ENCODE measurements around the gene SERINC4.
A peak's percentile ranks its signal among the peaks of the same experiment; 100 is the strongest.
"Not testable (repeated sequence)": the region's sequence is repeated elsewhere in the genome, so short reads cannot be mapped to it uniquely, and the experiment has no call there.

Gene SERINC4

DNA sequence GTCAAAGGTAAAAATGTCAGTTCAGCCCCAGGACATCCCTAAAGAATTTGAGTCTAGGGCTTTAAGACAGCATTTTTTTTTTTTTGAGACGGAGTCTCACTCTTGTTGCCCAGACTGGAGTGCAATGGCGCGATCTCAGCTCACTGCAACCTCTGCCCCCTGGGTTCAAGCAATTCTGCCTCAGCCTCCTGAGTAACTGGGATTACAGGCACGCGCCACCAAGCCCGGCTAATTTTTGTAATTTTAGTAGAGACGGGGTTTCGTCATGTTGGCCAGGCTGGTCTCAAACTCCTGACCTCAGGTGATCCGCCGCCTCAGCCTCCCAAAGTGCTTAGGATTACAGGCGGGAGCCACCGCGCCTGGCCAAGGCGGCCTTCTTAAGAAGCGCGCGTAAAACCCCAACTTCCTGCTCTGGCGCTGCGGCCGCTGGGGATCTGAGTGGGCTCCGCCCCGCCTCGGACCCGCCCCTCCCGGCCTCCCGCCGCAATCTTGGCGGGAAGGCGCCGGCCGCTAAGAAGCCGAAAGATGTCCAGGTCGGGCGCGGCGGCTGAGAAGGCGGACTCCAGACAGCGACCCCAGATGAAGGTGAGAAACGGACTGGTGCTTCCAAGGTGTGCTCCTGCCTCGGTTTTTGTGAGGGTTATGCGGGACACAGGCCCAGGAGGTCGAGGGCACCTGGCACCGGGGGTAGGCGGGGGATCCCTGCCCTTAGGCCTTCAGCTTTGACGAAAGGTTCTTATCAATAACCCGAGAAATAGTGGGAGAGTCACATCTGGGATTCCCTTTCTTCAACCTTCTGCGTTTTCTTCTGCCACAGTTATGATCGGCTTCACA lies 26.7 kb upstream of the SERINC4 start, which contains the start of gene WDR76:
Gene WDR76, plus strand, starts transcription at position 495 of the 834 bp plus-strand sequence. Its CDS starts 31 bp downstream, at position 526.
- Histone ChIP-seq H3K36me3 (peaks cover 49% of the 10 kb centered on the region), H3K9me3 (ENCODE audit: severe bottlenecking) (peaks cover 8% of the 10 kb centered on the region), H3K27me3 (ENCODE audit: insufficient read depth, low read depth, severe bottlenecking) (no peaks in the 10 kb centered on the region), H3K4me3 (ENCODE audit: low read depth, low read length) (peak within 1 kb of the TSS; percentile 86), H3K27ac (peak within 1 kb of the TSS; percentile 94)
- TF ChIP-seq, protein P1, sequence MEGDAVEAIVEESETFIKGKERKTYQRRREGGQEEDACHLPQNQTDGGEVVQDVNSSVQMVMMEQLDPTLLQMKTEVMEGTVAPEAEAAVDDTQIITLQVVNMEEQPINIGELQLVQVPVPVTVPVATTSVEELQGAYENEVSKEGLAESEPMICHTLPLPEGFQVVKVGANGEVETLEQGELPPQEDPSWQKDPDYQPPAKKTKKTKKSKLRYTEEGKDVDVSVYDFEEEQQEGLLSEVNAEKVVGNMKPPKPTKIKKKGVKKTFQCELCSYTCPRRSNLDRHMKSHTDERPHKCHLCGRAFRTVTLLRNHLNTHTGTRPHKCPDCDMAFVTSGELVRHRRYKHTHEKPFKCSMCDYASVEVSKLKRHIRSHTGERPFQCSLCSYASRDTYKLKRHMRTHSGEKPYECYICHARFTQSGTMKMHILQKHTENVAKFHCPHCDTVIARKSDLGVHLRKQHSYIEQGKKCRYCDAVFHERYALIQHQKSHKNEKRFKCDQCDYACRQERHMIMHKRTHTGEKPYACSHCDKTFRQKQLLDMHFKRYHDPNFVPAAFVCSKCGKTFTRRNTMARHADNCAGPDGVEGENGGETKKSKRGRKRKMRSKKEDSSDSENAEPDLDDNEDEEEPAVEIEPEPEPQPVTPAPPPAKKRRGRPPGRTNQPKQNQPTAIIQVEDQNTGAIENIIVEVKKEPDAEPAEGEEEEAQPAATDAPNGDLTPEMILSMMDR (IDR thresholded peaks at IDR 0.05; ENCODE audit: low read depth, low read length) = no peak
- DNase-seq = peak; percentile 92

DNA sequence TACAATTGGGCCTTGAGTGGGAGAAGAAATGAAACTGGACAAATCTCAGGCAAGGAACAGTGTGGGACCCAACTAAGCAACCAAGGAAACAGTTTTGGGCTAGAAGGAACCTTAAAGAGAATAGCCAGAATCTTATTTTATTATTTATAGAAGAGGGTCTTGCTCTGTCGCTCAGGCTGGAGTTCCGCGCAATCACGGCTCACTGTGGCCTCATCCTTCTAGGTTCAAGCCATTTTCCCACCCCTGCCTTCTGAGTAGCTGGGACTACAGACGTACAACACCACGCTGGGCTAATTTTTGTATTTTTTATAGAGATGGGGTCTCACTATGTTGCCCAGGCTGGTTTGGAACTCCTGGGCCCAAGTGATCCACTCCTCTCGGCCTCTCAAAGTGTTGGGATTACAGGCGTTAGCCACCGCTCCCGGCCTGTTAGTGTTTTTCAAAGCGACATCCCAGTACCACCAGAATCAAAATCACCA lies 26.0 kb upstream of the SERINC4 start:
- Histone ChIP-seq H3K27ac (peak overlapping the region; percentile 94), H3K27me3 (ENCODE audit: insufficient read depth, low read depth, severe bottlenecking) (no peaks in the 10 kb centered on the region), H3K36me3 (peaks cover 43% of the 10 kb centered on the region), H3K4me3 (ENCODE audit: low read depth, low read length) (peak overlapping the region; percentile 86), H3K9me3 (ENCODE audit: severe bottlenecking) (peaks cover 8% of the 10 kb centered on the region)
- TF ChIP-seq, protein P1 (IDR thresholded peaks at IDR 0.05; ENCODE audit: low read depth, low read length) = no peak
- DNase-seq = no peak

DNA sequence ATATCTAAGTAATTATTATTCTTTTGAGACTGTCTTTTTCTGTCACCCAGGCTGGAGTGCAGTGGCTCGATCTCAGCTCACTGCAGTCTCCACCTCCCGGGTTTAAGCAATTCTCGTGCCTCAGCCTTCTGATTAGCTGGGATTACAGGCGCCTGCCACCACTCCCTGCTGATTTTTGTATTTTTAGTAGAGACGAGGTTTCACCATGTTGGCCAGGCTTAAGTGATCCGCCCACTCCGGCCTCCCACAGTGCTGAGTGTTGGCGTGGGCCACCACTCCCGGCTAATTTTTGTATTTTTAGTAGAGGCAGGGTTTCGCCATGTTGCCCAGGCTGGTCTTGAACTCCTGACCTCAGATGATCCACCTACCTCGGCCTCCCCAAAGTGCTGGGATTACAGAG lies 25.3 kb upstream of the SERINC4 start:
- not testable (repeated sequence) for H3K27me3 ChIP-seq (ENCODE audit: insufficient read depth, low read depth, severe bottlenecking); H3K9me3 ChIP-seq (ENCODE audit: severe bottlenecking); H3K4me3 ChIP-seq (ENCODE audit: low read depth, low read length); DNase-seq
- Histone ChIP-seq H3K36me3 (peaks cover 40% of the 10 kb centered on the region), H3K27ac (peak overlapping the region; percentile 78; the same call in 1 of the 2 replicates)

DNA sequence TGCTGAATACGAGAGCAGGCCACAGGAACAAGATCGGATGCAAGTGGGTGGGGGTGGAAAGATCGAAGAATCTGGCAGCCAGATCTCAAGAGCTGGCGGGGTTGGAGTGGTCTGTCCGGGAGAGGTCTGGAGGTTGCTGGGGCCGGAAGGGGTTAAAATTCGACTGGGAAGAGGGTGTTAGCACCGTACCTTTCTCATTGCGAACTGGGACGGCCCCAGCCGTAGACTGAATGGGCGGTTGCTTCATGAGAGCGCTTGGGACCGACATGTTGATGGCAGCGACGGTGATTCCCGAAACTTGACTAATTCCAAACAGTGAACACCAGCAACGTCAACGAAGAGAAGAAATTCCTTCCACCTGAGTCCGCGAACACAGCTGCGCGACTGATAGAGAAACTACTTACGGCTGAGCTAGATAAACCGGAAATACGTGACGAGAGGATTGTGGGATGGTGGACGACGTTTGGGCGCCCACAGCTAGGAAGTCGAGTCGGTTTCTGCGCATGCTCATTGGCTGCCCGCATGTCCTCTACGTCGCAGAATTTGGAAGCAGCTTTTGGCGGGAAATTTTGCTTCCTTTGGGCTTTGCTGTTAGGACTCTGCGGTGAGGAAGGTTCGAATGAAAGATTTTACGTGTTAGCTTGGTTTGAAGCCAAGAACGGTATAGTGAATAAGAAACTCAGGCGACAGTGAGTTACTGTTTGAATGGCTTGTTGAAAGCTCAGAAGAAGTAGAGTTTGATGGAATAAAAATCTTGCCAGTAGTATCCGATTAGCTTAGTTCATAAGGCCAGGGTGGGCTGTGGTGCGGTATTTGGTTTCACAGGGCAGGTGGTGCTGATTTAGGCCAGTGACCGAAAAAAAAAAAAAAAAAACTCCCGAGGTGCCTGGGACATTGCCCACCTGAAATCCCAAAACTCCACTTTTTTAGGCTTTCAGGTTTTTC lies 24.6 kb upstream of the SERINC4 start, which contains the start of gene MFAP1:
Gene MFAP1, minus strand, starts transcription at position 389 of the 945 bp plus-strand sequence. Its CDS starts 121 bp downstream, at position 268.
- DNase-seq = peak; percentile 95
- H3K27me3 ChIP-seq (ENCODE audit: insufficient read depth, low read depth, severe bottlenecking) = no peaks in the 10 kb centered on the region
- H3K4me3 ChIP-seq (ENCODE audit: low read depth, low read length) = peak within 1 kb of the TSS; percentile 99
- H3K9me3 ChIP-seq (ENCODE audit: severe bottlenecking) = peaks cover 8% of the 10 kb centered on the region
- peaks cover 36% of the 10 kb centered on the region for H3K36me3 ChIP-seq
- H3K27ac ChIP-seq = peak within 1 kb of the TSS; percentile 78
- TF ChIP-seq, protein P1 (IDR thresholded peaks at IDR 0.05; ENCODE audit: low read depth, low read length) = no peak

DNA sequence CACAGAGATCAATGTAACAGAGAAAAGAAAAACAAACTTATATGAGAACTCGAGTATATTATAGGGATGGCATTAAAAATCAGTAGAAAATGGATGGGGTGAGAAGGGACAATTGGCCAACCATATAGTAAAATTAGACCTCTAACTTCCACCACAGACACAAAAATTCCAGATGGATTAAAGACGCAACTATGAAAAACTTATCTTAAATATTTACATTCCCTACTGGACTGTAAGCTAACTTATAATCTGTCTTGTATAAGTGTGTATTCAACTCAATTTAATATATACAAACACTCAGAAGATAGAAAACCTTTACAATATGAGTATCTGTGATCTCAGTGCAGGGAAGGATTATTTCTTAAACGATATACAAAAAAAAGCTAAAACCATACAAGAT lies 21.5 kb upstream of the SERINC4 start:
- no peak overlapping the region for H3K27ac ChIP-seq

DNA sequence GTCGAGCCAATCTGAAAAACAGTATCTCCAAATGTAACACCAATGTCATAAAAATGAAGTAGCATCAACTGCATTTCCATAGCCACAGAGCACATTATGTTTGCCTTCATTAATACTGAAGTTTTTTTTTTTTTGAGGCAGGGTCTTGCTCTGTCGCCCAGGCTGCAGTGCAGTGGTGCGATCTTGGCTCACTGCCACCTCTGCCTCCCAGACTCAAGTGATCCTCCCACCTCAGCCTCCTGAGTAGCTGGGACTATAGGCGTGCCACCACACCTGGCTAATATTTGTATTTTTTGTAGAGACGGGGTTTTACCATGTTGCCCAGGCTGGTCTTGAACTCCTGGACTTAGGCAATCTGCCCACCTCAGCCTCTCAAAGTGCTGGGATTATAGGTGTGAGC lies 15.0 kb upstream of the SERINC4 start:
- not testable (repeated sequence) for DNase-seq; H3K27ac ChIP-seq; H3K4me3 ChIP-seq (ENCODE audit: low read depth, low read length); H3K9me3 ChIP-seq (ENCODE audit: severe bottlenecking); H3K27me3 ChIP-seq (ENCODE audit: insufficient read depth, low read depth, severe bottlenecking)
- H3K36me3 ChIP-seq = peaks cover 80% of the 10 kb centered on the region

More for the DNA sequence above, 21.5 kb upstream of the SERINC4 start:
- TF ChIP-seq, protein P1 (IDR thresholded peaks at IDR 0.05; ENCODE audit: low read depth, low read length) = no peak
- Histone ChIP-seq H3K27me3 (ENCODE audit: insufficient read depth, low read depth, severe bottlenecking) (no peaks in the 10 kb centered on the region), H3K9me3 (ENCODE audit: severe bottlenecking) (peaks cover 8% of the 10 kb centered on the region), H3K36me3 (peaks cover 38% of the 10 kb centered on the region), H3K4me3 (ENCODE audit: low read depth, low read length) (no peak overlapping the region)
- no peak for DNase-seq

Measured in WERI-Rb-1 (cell line).